HepG2 (cell line): Measurements from ENCODE around the gene KLF3. TPM values are rescaled to one million over a fixed set of nuclear protein-coding genes. Genes with fewer than 3 reads are reported as not detected.

Experiments
- ATAC-seq: fragments of 200-7000 bp; cut with Tn5 transposase; 3 replicates; pipeline ENCODE4 v1.9.1; 2020; ENCODE audit warnings: mild to moderate bottlenecking, moderate library complexity
- BruUV-seq: library from RNA; stranded (reverse); fragments of 400-500 nt; replicated peaks from 2 replicates; lab custom pipeline; 2021; lab: Mats Ljungman, UMichigan
- CTCF ChIA-PET: fragments of 300-600 bp; formaldehyde crosslinking; extraction: SDS; loops from one replicate; lab custom pipeline; 2021; ENCODE audit warnings: low total read pairs, inconsistent platforms, low intra/inter-chr PET ratio; lab: Yijun Ruan, JAX
- POLR2A ChIA-PET: fragments of 350-600 bp; sonication (Branson Sonifier 250); formaldehyde crosslinking; loops from one replicate; lab custom pipeline; 2020; ENCODE audit warnings: antibody characterized with exemption, inconsistent platforms; lab: Yijun Ruan, JAX
- DNase-seq: peaks from one replicate; pipeline ENCODE4 v3.0.0-alpha.2; 2015; ENCODE audit warnings: low spot score
- FAIRE-seq: peaks from 3 replicates; lab custom pipeline; 2011; peaks lifted over from hg19 to GRCh38; lab: Jason Lieb, UNC
- H2AFZ ChIP-seq: one replicate; pipeline ENCODE4 v1.6.1; 2011; ENCODE audit warnings: low read length, inconsistent platforms
- H3K27ac ChIP-seq: fragments of 300-600 bp; 3 replicates; pipeline ENCODE4 v1.8.0; 2011; ENCODE audit warnings: mixed run types, mild to moderate bottlenecking, mixed read lengths, low read length, inconsistent platforms; ENCODE audit not compliant: insufficient read depth; ENCODE audit errors: extremely low read length
- H3K27me3 ChIP-seq, 2 experiments: fragments of 200-600 bp in 1 of 2; 2 replicates in 1 of 2; 3 replicates in 1 of 2; pipeline versions ENCODE4 v1.6.0 to v1.8.0; 2011; ENCODE audit warnings: low read length in 2 of 2, mild to moderate bottlenecking in 2 of 2, moderate library complexity in 2 of 2, inconsistent platforms in 1 of 2; ENCODE audit not compliant: insufficient read depth in 2 of 2, control insufficient read depth in 1 of 2
- H3K36me3 ChIP-seq, 2 experiments: fragments of 200-600 bp in 1 of 2; replicated peaks in 1 of 2; 2 replicates in 1 of 2; 3 replicates in 1 of 2; pipeline versions ENCODE4 v1.5.1 to v1.8.0; 2011; ENCODE audit warnings: low read length in 2 of 2, inconsistent platforms in 1 of 2; ENCODE audit not compliant: insufficient read depth in 2 of 2, control insufficient read depth in 1 of 2
- H3K4me1 ChIP-seq: 2 replicates; pipeline ENCODE4 v1.5.1; 2012; ENCODE audit warnings: low read length, inconsistent platforms; ENCODE audit not compliant: insufficient read depth
- H3K4me2 ChIP-seq: 2 replicates; pipeline ENCODE4 v1.6.0; 2011; ENCODE audit warnings: low read depth, low read length, inconsistent platforms
- H3K4me3 ChIP-seq, 3 experiments: fragments of 200-600 bp in 1 of 3; sonication (generic), shearing (Covaris generic) in 1 of 3; replicated peaks in 1 of 3; 2 replicates each; pipeline ENCODE4 v1.5.1; 2011 to 2016; ENCODE audit warnings: low read length in 3 of 3, inconsistent platforms in 2 of 3, low read depth in 2 of 3, mild to moderate bottlenecking in 2 of 3, control low read depth in 1 of 3, mixed read lengths in 1 of 3; ENCODE audit not compliant: insufficient read depth in 1 of 3
- H3K79me2 ChIP-seq: one replicate; pipeline ENCODE4 v1.6.1; 2011; ENCODE audit warnings: low read length, inconsistent platforms; ENCODE audit not compliant: insufficient read depth
- H3K9ac ChIP-seq: 2 replicates; pipeline ENCODE4 v1.6.0; 2011; ENCODE audit warnings: mild to moderate bottlenecking, low read depth, low read length, inconsistent platforms; ENCODE audit not compliant: insufficient read depth
- H3K9me3 ChIP-seq: 2 replicates; pipeline ENCODE4 v1.5.1; 2012; ENCODE audit warnings: mild to moderate bottlenecking, low read length
- H4K20me1 ChIP-seq: 2 replicates; pipeline ENCODE4 v1.6.0; 2011; ENCODE audit warnings: inconsistent platforms, mild to moderate bottlenecking, low read length, moderate library complexity; ENCODE audit not compliant: insufficient read depth
- BRD4 ChIP-seq: sonication (generic); formaldehyde crosslinking; IDR thresholded peaks from 2 replicates; pipeline ENCODE4 v1.4.0; 2020; ENCODE audit warnings: missing genetic modification reagents
- FLYWCH1 ChIP-seq: sonication (generic); formaldehyde crosslinking; IDR thresholded peaks from 2 replicates; pipeline ENCODE4 v1.8.1; 2023; ENCODE audit warnings: mild to moderate bottlenecking, missing genetic modification reagents
- MAFK ChIP-seq, 2 experiments: IDR thresholded peaks in 1 of 2; conservative IDR thresholded peaks in 1 of 2; 2 replicates each; pipeline ENCODE4 v1.6.1; 2011; ENCODE audit warnings: improper control_type of control experiment in 2 of 2, low read length in 2 of 2
- ZBTB8A ChIP-seq: sonication (generic); formaldehyde crosslinking; IDR thresholded peaks from 2 replicates; pipeline ENCODE4 v1.4.0; 2020; ENCODE audit warnings: mild to moderate bottlenecking, low read depth, missing genetic modification reagents, borderline replicate concordance
- ZFP90 ChIP-seq: sonication (generic); formaldehyde crosslinking; IDR thresholded peaks from 2 replicates; pipeline ENCODE4 v1.8.0; 2022; ENCODE audit warnings: missing genetic modification reagents, mild to moderate bottlenecking, inconsistent platforms, borderline replicate concordance
- ZNF557 ChIP-seq: sonication (generic); formaldehyde crosslinking; IDR thresholded peaks from 2 replicates; pipeline ENCODE4 v1.4.0; 2020; ENCODE audit warnings: missing genetic modification reagents
- ZNF839 ChIP-seq: sonication (generic); formaldehyde crosslinking; IDR thresholded peaks from 2 replicates; pipeline ENCODE4 v1.4.0; 2020; ENCODE audit warnings: missing genetic modification reagents, mild to moderate bottlenecking, borderline replicate concordance
- WGBS: methylation state at CpG from one replicate; pipeline ENCODE4 v1.1.6; 2017; ENCODE audit warnings: low lambda C conversion rate; 5-methylcytosine and 5-hydroxymethylcytosine counted together
- in situ Hi-C: cut with HindIII; loops from 2 replicates; pipeline ENCODE4 v1.10.0; 2017; ENCODE audit warnings: low pct_unique_long_range_greater_than_20kb; ENCODE audit not compliant: extremely low pct_ligation_motif_present
- intact Hi-C: fragments of 100-400 bp; cut with micrococcal nuclease; formaldehyde crosslinking; loops from one replicate; pipeline ENCODE4 v1.10.0; 2022; ENCODE audit not compliant: unreplicated experiment
- polyA plus RNA-seq, 8 experiments: library from polyadenylated mRNA; depleted of rRNA in 3 of 8; stranded (reverse) in 7 of 8; unstranded in 1 of 8; fragments of >200 nt; fragmentation: Illumina TruSeq in 4 of 8; extraction: Trizol in 4 of 8; gene quantifications; 2 replicates each; pipeline versions ENCODE4 v1.2.1 to v1.2.3, GENCODE V29; 2011 to 2016; ENCODE audit warnings: low read depth in 4 of 8, missing spikeins in 1 of 8, mixed read lengths in 1 of 8; ENCODE audit not compliant: insufficient read depth in 1 of 8
- total RNA-seq, 5 experiments: library from RNA; depleted of rRNA; stranded (reverse); fragments of >200 nt; fragmentation: Illumina TruSeq; extraction: Trizol; gene quantifications; 2 replicates each; pipeline ENCODE4 v1.2.3, GENCODE V29; 2016; ENCODE audit warnings: low read depth in 1 of 5
- TF ChIP-seq, protein P1 (sequence below), 2 experiments: fragments of 450-650 bp in 1 of 2; sonication (generic) in 1 of 2; formaldehyde crosslinking; IDR thresholded peaks; 2 replicates each; pipeline versions ENCODE4 v1.5.0 to v1.8.0; 2020 to 2022; ENCODE audit warnings: mild to moderate bottlenecking in 1 of 2, missing genetic modification reagents in 1 of 2
- TF ChIP-seq, protein P2 (sequence below): sonication (generic); formaldehyde crosslinking; conservative IDR thresholded peaks from 2 replicates; pipeline ENCODE4 v1.8.0; 2022; ENCODE audit warnings: mild to moderate bottlenecking, moderate library complexity, missing genetic modification reagents

KLF3 gene
- total and polyA plus RNA-seq, 2 of the 13 experiments (the other 11 are each of a cell fraction or from before 2014, with no cell fraction given) = 29.1 to 37.8 TPM

DNA sequence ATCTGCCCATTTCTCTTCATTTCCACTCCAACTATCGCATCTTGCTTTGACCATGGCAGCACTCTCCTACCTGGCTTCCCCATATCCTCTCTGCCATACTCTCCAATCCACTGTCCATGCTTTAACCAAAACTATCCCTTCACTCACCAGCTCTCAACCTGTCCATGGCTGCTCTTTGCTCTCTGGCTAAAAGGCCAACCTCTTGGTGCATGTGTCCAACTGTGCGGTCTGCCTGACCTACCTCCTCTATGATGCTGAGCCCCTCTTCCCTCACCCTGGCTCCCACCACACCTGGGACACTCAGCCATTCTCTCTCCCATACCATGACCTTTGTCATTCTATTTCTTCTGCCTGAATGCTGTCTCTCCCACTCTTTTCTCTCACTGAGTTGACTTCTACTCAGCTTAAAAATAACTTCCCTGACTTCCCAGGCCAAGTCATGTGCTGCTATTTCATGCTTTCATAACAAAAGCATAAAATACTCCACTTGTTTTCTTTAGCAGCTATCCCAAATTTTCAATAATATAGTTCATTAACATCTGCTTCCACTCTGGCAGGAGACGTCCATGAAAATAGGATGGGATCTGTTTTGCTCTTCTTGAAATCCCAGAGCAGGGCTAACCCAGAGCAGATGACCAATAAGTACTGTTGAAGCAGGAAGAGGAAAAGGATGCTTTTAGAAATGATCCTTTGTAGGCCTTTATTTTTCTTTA lies 29.8 kb upstream of the KLF3 start:
- CTCF ChIA-PET = no interaction called here
- H3K4me3 ChIP-seq = no peak overlapping the region
- no peak overlapping the region for H2AFZ ChIP-seq
- no peaks in the 10 kb centered on the region for H3K9me3 ChIP-seq
- DNase-seq (no peak), ATAC-seq (no peak), FAIRE-seq (no peak)
- H3K27ac ChIP-seq = no peak overlapping the region
- POLR2A ChIA-PET = no interaction called here
- in situ Hi-C loops = no loop called here
- 56% methylated on average over 3 of the region's 3 CpGs for WGBS
- no TSS peak for BruUV-seq
- no peak overlapping the region for H3K4me2 ChIP-seq
- no peaks in the 10 kb centered on the region for H3K36me3 ChIP-seq
- H3K4me1 ChIP-seq = no peaks in the 10 kb centered on the region
- no peak overlapping the region for H3K9ac ChIP-seq
- H4K20me1 ChIP-seq = no peaks in the 10 kb centered on the region
- TF ChIP-seq FLYWCH1 (CRISPR knock-in tag) (no peak), ZNF839 (CRISPR knock-in tag) (no peak), MAFK (conservative IDR thresholded peaks at IDR 0.05 in 1 of 2, IDR thresholded peaks at IDR 0.05 in 1 of 2; ENCODE audit: low read length in 2 of 2) (no peak), ZBTB8A (CRISPR knock-in tag) (no peak)
- intact Hi-C loops = no loop called here
- H3K79me2 ChIP-seq = no peaks in the 10 kb centered on the region
- no peaks in the 10 kb centered on the region for H3K27me3 ChIP-seq

DNA sequence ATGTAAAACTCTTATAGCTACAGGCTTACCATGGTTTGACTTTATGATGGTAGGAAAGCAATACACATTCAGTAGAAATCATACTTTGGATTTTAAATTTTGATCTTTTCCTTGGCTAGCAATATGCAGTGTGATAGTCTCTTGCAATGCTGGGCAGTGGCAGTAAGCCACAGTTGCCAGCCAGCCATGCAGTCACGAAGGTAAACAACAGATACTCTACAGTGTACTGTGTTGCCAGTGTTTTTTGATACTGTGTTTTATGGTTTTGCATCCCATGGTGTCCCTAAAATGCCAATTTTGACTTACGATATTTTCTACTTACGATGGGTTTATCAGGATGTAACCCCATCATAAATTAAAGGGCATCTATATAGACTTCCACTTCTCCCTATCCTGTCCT lies 24.8 kb upstream of the KLF3 start:
- ATAC-seq = no peak
- no peak overlapping the region for H2AFZ ChIP-seq
- no TSS peak for BruUV-seq
- H3K36me3 ChIP-seq = no peaks in the 10 kb centered on the region
- FAIRE-seq = no peak
- H4K20me1 ChIP-seq = no peaks in the 10 kb centered on the region
- H3K4me2 ChIP-seq = no peak overlapping the region
- no peaks in the 10 kb centered on the region for H3K4me1 ChIP-seq
- H3K4me3 ChIP-seq = no peak overlapping the region
- H3K27me3 ChIP-seq = no peaks in the 10 kb centered on the region; a peak in 1 of 5 replicates
- in situ Hi-C loops (no loop called here), intact Hi-C loops (no loop called here)
- ChIA-PET POLR2A (no interaction called here), CTCF (no interaction called here)
- no peak overlapping the region for H3K9ac ChIP-seq
- H3K9me3 ChIP-seq = no peaks in the 10 kb centered on the region
- WGBS = 38% methylated on average over 3 of the region's 3 CpGs
- H3K27ac ChIP-seq = no peak overlapping the region
- TF ChIP-seq, protein P1, sequence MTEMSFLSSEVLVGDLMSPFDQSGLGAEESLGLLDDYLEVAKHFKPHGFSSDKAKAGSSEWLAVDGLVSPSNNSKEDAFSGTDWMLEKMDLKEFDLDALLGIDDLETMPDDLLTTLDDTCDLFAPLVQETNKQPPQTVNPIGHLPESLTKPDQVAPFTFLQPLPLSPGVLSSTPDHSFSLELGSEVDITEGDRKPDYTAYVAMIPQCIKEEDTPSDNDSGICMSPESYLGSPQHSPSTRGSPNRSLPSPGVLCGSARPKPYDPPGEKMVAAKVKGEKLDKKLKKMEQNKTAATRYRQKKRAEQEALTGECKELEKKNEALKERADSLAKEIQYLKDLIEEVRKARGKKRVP (CRISPR knock-in tag; IDR thresholded peaks at IDR 0.05) = no peak
- TF ChIP-seq ZNF557 (CRISPR knock-in tag) (no peak), BRD4 (CRISPR knock-in tag) (no peak), ZFP90 (CRISPR knock-in tag) (no peak)
- TF ChIP-seq, protein P2, sequence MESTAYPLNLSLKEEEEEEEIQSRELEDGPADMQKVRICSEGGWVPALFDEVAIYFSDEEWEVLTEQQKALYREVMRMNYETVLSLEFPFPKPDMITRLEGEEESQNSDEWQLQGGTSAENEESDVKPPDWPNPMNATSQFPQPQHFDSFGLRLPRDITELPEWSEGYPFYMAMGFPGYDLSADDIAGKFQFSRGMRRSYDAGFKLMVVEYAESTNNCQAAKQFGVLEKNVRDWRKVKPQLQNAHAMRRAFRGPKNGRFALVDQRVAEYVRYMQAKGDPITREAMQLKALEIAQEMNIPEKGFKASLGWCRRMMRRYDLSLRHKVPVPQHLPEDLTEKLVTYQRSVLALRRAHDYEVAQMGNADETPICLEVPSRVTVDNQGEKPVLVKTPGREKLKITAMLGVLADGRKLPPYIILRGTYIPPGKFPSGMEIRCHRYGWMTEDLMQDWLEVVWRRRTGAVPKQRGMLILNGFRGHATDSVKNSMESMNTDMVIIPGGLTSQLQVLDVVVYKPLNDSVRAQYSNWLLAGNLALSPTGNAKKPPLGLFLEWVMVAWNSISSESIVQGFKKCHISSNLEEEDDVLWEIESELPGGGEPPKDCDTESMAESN = no peak
- no peak for DNase-seq
- H3K79me2 ChIP-seq = no peaks in the 10 kb centered on the region
